Measurements from ENCODE around the gene WDHD1.
"Not testable (repeated sequence)": the region's sequence is repeated elsewhere in the genome, so short reads cannot be mapped to it uniquely, and the experiment has no call there.

DNA sequence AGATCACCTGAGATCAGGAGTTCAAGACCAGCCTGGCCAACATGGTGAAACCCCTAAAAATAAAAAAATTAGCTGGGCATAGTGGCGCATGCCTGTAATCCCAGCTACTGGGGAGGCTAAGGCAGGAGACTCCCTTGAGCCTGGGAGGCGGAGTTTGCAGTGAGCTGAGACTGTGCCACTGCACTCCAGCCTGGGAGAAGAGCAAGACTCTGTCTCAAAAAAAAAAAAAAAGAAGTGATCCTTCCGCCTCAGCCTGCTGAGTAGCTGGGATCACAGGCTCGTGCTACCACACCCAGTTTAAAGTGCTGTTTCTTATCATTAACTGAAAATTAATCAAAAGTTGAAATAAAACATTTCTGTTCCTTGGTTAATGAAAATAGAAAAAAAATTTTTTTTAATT lies 117.9 kb downstream of the WDHD1 start:
- TF ChIP-seq, protein P1, sequence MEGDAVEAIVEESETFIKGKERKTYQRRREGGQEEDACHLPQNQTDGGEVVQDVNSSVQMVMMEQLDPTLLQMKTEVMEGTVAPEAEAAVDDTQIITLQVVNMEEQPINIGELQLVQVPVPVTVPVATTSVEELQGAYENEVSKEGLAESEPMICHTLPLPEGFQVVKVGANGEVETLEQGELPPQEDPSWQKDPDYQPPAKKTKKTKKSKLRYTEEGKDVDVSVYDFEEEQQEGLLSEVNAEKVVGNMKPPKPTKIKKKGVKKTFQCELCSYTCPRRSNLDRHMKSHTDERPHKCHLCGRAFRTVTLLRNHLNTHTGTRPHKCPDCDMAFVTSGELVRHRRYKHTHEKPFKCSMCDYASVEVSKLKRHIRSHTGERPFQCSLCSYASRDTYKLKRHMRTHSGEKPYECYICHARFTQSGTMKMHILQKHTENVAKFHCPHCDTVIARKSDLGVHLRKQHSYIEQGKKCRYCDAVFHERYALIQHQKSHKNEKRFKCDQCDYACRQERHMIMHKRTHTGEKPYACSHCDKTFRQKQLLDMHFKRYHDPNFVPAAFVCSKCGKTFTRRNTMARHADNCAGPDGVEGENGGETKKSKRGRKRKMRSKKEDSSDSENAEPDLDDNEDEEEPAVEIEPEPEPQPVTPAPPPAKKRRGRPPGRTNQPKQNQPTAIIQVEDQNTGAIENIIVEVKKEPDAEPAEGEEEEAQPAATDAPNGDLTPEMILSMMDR (IDR thresholded peaks at IDR 0.05; ENCODE audit: insufficient read depth, low read length, poor library complexity, severe bottlenecking), result not testable (repeated sequence)
- not testable (repeated sequence) for TF ChIP-seq EZH2phosphoT487 (conservative IDR thresholded peaks at IDR 0.05; ENCODE audit: low read length)

Measured in SU-DHL-6 (cell line).